Measurements from ENCODE around the gene SCAMP5.

Gene SCAMP5, protein sequence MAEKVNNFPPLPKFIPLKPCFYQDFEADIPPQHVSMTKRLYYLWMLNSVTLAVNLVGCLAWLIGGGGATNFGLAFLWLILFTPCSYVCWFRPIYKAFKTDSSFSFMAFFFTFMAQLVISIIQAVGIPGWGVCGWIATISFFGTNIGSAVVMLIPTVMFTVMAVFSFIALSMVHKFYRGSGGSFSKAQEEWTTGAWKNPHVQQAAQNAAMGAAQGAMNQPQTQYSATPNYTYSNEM

DNA sequence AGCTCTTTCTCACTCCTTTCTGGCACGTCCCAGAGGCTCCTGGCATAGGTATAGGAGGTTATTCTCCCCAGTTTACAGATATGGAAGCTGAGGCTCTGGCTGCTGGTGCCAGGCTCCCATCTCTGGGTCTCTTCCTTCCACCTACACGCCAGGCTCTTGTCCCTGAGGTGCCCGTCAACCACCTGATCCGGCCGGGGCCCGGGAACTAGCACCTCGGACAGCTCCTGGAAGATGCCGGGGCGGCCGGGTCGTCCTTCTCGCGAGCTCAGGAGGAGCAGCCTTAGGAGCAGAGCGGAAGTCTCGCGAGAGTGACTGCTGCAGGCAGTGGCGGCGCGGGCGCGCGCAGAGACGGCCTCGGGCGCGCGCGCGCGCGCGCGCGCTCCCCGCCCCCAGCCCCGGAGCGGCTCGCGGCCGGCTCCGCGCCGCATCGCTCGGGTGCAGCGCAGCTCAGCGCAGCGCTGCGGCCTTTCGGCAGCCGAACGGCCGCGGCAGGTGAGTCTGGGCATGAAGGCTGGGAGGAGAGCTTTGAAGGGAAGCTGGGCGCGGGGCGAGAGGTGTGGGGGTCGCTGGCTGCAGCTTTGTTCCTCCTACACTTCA lies at the start of gene SCAMP5:
SCAMP5 (plus strand) TSS at position 382 of the 597 bp plus-strand sequence. CDS start 16,277 bp downstream, outside the sequence.
- peak within 1 kb of the TSS; percentile 69 for H3K4me3 ChIP-seq (ENCODE audit: low read depth, low read length)
- peak; percentile 85 for DNase-seq (ENCODE audit: low read depth)

DNA sequence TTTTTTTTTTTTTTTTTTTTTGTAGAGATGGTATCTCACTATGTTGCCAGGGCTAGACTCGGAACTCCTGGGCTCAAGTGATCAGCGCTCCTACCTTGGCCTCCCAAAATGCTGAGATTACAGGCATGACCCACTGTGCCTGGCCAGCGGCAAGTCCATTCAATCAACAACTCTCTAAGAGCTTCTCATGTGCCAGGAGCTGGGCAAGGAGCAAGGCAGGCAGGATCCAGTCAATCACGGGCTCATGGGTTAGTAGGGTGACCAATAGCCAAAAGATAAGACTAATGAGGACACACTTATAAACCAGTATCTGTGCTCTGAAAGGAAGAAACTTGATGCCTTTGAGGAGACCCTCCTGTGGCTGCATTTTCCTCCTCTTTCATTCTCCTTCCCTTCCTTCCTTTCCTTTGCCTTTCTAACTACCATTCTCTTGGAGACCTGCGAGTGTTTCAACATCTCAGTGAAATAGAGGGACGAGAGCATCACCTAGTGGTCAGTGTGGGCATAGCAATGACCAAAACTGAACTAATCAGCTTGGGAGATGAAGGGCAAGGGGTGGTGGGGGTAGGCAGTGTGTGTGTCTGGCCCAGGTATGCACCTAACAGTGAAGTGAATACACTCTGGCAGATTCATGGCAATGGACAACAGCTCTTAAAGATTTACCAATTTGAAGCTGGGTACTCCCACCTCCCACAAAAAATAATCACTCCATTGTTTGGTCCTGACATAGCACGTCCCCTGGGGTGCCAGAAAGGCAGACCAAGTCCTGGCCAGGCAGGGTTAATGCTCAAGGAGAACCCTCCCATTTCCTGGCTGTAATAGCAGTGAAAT lies 45.1 kb upstream of the SCAMP5 start:
- DNase-seq (ENCODE audit: low read depth): no peak
- H3K4me3 ChIP-seq (ENCODE audit: low read depth, low read length): no peak overlapping the region

DNA sequence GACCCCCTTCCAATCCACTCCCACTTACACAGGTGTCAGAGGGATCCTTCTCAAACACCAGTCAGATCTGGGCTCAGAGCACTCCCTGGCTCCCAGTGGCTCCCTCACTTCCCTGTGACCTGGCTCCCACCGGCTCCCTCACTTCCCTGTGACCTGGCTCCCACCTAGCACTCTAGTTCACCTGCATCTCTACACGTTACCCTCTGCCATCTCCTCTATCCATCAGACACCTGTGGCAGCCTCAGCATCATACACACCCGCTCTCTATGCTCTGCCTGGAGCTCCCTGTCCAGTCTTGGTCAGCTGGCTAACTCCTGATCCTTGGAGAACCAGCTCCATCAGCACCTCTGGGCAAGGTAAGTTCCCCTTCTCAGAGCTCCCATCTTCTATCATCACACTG lies 44.4 kb upstream of the SCAMP5 start:
- no peak overlapping the region for H3K4me3 ChIP-seq (ENCODE audit: low read depth, low read length)
- DNase-seq (ENCODE audit: low read depth): no peak

DNA sequence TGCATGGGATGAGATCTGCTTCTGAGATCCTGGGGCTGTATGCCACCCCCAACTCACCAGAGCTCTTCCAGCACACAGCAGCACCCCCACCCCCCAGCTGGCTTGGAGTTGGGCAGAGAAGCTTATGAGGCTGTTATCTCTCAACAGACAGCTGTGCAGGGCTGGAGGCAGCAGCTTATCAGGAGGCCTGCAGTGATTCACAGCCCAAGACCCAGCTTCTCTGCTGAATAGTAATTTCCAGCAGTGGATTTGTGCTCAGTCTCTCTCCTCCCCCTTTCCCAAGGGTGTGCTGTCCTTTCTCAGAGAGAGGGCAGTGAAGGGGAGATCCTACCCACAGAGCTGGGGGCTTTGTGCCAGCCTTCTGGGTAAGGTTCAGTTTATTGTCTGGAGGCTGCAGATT lies 40.8 kb upstream of the SCAMP5 start:
- no peak overlapping the region for H3K4me3 ChIP-seq (ENCODE audit: low read depth, low read length)
- no peak for DNase-seq (ENCODE audit: low read depth)

DNA sequence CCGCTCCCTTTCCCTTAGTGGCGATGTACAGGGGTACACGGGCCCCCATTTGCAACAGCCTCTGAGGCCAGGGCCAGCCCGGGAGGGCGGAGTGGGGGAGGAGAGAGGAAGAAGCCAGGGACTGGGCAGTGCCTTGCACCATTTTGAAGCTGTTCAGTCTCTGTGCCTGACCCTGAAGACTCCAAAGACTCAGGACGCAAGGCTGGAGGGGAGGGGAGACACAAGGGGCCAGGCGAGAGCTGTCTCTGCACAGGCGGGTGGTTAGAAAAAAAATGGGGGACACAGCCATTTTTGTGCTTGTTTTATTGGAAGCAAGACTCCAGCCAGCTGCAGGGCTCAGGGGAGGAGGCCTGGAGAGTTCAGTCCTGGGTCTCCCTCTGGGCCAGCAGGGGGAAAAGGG lies 40.3 kb upstream of the SCAMP5 start:
- H3K4me3 ChIP-seq (ENCODE audit: low read depth, low read length): peak overlapping the region; percentile 56
- no peak for DNase-seq (ENCODE audit: low read depth)

DNA sequence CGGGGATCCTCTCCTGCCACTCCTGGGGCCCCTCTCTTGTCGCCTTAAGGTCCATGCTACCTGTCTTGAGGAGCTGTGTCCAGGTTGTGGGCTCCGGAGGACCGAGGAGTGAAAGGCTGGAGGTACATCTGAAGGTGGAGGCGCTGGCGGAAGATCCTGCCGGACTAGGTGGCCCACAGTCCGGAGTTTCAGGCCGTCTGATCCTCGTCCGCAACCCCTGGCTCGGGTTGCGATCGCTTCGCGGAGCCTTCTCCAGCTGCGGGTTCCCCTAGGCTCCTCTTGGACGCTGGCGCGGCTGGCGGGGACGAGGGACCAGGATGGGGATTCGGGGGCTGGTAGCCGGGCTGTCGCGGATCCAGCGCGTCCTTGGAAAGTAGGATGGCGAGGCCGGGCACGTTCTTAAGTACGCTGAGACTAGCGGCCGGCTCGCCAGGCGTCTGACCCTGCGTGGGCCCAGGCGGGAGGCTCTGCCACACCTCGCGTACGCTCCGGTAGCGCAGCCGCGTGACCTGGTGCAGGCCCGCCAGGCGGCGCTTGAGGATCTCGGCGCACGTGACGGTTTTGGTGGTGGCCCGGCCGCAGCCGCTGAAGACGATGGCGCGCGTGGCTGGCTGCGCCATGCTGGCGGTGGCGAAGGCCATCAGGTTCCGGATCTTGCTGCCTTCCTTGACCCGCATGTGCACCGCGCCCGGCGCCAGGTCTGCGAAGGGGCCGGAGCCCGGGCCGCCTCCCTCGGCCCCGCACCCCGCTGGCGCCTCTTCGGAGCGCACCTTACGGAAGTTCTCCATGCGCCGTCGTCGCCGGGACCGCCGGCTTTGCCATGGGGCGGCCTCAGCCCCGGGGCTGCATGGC lies 39.3 kb upstream of the SCAMP5 start:
- H3K4me3 ChIP-seq (ENCODE audit: low read depth, low read length): peak overlapping the region; percentile 56
- DNase-seq (ENCODE audit: low read depth): no peak

DNA sequence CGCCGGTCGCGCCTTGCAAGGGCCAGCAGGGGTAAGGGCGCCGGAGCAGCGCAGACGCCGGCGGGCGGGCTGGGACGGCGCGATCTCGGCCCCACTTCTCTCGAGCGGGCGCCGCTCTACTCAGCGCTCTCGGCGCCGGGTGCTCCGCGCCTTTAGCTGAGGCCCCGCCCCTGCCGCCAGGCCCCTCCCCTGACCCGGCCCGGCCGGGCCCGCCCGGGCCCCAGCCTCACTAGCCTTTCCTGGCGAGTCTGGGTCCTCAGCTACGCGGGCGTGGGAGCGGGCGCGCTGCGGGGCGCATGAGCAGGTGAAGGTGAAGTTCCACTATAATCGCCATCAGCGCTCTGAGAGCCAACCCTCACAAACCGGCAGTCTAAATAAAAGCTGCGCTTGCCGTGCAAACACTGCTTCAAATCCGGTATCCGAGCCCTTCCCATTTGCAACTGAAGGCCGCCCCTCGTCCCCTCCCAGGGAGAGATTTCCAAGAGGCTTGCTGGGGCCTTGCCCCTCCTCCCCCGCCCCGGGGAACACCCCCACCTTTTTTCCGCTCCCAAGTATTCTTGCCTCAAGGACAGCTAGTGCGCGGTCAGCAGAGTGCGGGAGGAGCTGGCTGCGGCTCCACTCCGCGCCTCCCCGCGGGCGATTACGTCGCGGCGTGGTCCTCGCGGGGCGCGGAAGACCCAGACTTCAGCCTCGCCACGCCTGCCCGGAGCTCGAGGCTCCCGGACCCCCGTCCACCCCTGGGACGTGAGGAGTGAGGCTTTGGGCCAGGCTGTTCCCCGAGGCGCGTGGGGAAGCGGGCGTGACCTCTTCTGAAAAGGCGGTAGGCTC lies 38.5 kb upstream of the SCAMP5 start, which contains the start of gene RPP25:
RPP25 (minus strand) TSS at position 125 of the 828 bp plus-strand sequence. CDS start 189 bp downstream, outside the sequence.
- peak; percentile 51 for DNase-seq (ENCODE audit: low read depth)
- H3K4me3 ChIP-seq (ENCODE audit: low read depth, low read length): peak within 1 kb of the TSS; percentile 56

DNA sequence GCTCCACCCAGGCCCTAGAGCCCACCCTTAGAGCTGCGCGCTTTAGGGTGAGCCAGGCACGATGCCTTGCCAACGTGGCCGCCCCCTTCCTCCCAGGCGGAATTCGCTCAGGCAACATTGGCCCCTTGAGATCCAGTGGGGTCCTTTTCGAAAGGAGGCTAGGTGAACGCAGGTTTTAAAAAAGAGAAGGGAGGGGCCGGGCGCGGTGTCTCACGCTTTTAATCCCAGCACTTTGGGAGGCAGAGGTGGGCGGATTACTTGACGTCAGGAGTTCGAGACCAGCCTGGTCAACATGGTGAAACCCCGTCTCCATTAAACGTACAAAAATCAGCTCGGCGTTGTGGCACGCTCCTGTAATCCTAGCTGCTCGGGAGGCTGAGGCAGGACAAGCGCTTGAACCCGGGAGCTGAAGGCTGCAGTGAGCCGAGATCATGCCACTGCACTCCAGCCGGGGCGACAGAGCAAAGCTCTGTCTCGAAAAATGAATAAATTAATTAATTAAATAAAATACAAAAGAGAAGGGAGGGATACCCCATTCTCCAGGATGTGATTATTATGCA lies 37.8 kb upstream of the SCAMP5 start:
- no peak for DNase-seq (ENCODE audit: low read depth)
- peak overlapping the region; percentile 56 for H3K4me3 ChIP-seq (ENCODE audit: low read depth, low read length)

DNA sequence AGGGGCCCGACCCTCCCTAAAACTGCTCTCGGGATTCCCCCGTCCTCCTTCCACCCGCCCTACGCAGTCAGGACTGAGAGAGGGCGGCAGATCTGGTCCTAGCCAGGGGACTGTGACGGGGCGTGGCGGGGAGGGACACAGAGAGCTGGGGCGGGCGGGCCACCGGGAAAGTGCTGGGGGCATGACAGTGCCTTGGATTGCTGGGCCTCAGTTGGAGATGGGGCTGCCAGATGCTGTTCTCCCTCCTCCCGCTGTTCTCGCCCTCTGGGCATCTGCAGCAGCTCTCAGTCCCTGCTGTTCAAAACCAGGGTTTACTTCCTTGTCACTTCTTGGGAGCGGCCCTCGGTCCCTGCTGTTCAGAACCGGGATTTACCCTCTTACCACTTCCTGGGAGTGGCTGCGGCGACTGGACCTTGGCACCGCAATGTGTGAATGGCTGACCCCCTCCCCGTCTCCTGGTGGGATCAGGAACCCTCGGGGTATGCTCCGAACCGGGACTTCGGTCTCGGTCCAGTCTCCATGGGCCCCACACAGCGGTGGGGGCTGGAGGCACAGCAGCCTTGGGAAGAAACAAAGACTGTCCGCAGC lies 36.9 kb upstream of the SCAMP5 start:
- DNase-seq (ENCODE audit: low read depth): no peak
- H3K4me3 ChIP-seq (ENCODE audit: low read depth, low read length): peak overlapping the region; percentile 56

DNA sequence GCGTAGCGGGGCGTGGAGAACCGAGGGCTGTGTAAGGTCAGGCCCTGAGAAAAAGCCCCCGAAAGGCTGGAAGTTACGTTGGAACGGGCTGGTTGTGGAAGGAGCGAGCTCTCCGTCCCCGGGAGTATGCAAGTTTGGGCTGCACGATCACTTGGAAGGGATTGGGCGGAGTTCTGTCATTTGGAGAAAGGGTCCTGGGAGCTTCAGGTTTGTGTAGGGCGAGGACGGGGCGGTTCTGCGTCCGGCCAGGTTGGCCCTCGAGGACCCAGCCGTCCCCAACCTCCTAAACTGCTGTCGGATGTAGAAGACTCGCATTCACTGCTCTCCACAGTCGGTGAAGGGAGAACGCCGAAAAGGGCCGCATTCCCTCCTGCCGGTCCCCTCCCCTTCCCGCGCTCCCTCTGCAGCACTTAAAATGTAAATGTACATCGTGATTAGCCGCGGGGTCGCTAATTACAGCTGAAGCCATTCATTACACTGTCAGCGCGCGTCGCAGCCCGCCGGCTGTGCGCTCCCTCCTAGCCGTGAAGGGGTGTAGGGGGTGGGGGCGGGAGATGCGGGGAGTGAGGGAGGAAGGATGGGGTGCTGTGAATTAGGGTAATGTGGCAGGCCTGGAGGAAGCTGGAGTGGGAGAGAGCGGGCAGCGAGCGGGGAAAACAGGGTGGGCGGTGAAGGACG lies 36.3 kb upstream of the SCAMP5 start:
- DNase-seq (ENCODE audit: low read depth): no peak
- peak overlapping the region; percentile 56 for H3K4me3 ChIP-seq (ENCODE audit: low read depth, low read length)

DNA sequence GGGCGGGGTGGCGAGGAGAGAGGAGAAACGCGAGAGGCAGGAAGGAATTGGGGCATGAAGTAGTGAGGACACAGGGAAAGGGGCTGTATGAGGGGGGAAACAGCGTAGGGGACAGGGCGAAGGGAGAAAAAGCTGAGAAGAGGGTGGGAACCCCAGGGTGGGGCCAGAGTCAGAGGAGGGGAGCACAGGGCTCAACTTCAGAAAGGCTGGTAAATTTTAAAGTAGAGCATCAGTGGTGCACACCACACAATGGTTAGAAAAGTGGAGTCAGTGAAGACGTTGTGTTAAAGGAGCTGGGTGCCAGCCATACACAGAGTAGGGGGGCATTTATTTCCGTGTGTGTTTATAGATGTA lies 35.8 kb upstream of the SCAMP5 start:
- no peak for DNase-seq (ENCODE audit: low read depth)
- H3K4me3 ChIP-seq (ENCODE audit: low read depth, low read length): peak overlapping the region; percentile 56

DNA sequence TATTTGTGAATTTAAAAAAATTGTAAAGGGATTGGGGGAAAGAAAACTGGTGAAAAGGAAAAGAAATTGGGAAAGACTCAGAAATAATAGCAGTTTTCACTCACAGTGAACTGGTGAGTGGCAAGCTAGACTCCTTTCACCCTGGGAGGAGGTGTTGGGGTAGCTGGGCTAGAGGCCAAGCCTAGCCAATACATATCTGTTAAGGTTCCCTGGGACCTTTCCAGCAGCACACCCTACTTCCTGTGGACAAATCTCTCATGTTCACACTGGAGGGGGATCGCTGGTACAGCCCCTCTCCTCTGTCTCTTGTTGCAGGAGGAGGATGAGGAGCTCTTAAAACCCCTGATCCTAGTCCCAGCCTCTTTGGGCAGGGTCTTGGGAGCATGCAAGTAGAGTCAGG lies 35.1 kb upstream of the SCAMP5 start:
- H3K4me3 ChIP-seq (ENCODE audit: low read depth, low read length): no peak overlapping the region
- no peak for DNase-seq (ENCODE audit: low read depth)

DNA sequence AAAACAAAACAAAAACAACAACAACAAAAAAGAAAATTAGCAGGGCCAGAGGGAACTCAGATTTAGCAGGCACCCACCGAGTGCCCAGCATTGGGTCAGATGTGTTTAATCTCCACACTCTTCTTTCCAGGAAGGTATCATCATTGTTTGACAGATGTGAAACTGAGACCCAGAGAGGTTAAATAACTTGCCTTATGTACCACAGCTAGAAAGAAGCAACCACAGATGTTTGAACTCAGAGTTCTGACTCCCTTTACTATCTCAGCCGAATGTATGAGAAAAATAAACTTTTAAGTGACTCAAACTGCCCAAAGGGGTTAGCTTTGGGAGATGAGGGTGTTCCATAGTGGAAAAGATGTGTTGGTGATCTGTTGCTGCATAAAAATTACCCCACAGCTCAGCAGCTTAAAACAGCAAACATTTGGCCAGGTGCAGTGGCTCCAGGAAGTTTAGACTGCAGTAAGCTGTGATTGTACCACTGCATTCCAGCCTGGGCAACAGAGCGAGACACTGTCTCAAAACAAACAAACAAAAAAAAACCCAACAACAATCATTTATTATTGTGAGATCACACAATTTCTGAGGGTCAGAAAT lies 34.3 kb upstream of the SCAMP5 start:
- H3K4me3 ChIP-seq (ENCODE audit: low read depth, low read length): no peak overlapping the region
- no peak for DNase-seq (ENCODE audit: low read depth)

DNA sequence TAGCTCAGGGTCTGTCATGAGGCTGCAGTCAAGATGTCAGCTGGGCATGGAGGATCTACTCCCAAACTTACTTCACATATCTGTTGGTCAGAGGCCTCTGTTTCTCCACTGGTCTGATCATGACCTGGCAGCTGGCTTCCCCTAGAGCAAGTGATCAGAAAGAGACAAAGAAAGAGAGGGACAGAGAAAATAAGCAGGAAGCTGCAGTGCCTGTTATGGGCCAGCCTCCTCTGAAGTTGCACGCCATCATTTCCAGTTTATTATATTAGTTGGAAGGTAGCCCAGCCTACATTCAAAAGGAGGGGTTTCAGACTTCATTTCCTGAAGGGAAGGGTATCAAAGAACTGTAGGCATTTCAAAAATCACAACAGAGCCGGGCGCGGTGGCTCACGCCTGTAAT lies 33.7 kb upstream of the SCAMP5 start:
- DNase-seq (ENCODE audit: low read depth): no peak
- no peak overlapping the region for H3K4me3 ChIP-seq (ENCODE audit: low read depth, low read length)

DNA sequence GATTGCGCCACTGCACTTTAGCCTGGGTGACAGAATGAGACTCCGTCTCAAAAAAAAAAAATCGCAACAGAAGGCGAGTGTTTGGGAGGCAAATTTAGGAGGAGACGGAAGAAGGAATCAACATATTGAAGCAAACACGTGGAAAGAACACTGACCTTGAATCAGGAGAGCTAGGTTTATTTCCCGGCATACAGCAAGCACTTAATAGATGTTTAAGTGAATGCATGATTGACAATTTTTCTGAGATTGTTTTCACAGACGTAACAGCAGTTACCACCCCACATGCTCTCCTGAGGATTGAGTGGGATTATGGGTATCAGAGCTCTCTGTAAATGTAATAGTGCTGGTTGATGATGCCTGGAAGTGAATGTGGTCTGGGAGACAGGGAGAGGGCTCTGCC lies 33.1 kb upstream of the SCAMP5 start:
- no peak overlapping the region for H3K4me3 ChIP-seq (ENCODE audit: low read depth, low read length)
- no peak for DNase-seq (ENCODE audit: low read depth)

DNA sequence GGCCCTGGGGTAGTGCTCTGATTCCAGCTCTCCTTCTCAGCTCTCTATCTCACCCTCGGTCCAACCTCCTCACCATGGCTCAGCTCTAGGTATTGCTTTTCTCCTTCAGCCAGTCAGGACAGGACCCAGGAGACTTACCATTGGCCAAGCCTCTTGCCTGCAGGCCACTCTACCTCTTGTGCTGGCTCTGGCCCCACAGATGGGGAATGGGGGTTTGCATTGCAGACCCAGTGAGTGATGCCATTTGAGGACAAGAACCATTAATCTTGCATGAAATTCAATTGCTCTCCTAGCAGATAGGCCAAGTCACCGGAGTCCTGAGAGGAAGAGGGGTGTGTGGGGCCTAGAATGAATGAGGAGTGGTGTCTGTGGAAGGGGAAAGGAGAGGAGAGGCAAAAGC lies 32.7 kb upstream of the SCAMP5 start:
- H3K4me3 ChIP-seq (ENCODE audit: low read depth, low read length): no peak overlapping the region
- no peak for DNase-seq (ENCODE audit: low read depth)

DNA sequence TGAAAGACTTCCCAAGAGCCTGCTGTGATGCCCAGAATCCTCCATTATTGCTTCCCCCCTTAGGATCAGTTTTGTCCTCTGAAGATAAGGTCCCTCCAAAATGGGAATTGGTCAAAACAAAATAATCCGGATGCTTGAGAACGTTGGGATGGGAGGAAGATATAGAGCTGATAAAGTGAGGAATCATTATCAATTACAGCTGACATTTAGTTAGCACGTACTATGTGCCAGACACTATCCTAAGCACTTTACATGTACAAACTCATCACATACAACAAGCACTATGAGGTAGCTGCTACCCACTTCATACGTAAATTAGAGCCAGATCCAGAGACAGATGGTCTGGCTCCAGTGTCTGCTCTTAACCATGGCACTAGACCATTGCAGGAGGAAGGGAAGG lies 32.1 kb upstream of the SCAMP5 start:
- no peak for DNase-seq (ENCODE audit: low read depth)
- no peak overlapping the region for H3K4me3 ChIP-seq (ENCODE audit: low read depth, low read length)
